ENCODE data around the gene USE1. TPM values are rescaled to one million over a fixed set of nuclear protein-coding genes. Genes with fewer than 3 reads are reported as not detected.

USE1 gene
- total and polyA plus RNA-seq, 2 of the 4 experiments (the other 2 are of a cell fraction): 17.2 to 24.2 TPM

DNA sequence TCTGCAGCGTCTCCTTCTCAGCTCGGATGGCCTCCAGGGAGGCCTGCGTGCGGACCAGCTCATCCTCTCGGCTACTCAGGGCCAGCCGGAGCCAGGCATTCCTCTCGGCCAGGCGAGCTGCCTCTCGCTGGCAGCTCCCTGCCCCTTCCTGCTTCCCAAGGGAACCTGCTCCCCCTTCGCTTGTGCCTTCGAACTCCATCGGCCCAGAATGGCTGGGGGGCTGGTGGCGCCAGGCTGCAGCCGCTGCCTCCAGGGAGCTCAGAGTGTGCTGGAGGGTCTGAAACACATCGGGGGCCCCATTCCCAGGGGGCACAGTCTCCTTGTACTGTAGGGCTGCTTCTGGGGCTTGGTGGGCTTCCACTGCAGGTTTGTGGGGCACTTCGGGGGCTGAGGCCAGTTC, 47.4 kb downstream of the USE1 start:
- Histone ChIP-seq H2BK5ac (ENCODE audit: low read depth, low read length, poor library complexity, severe bottlenecking) (no peak overlapping the region), H2AFZ (replicated peaks; ENCODE audit: low read length, poor library complexity) (peak overlapping the region; percentile 63), H3K9me1 (ENCODE audit: insufficient read depth, low read length) (peaks cover 4% of the 10 kb centered on the region), H3K36me3 (ENCODE audit: control insufficient read depth, insufficient read depth, low read length) (no peaks in the 10 kb centered on the region), H4K91ac (ENCODE audit: insufficient read depth, low read depth, low read length) (no peak overlapping the region), H3K56ac (ENCODE audit: extremely low read depth, insufficient read depth, low read length) (no peak overlapping the region), H2AK5ac (ENCODE audit: low read depth, low read length) (no peak overlapping the region), H3K27ac (ENCODE audit: insufficient read depth, low read length) (no peak overlapping the region), H3K4me2 (ENCODE audit: low read depth, low read length) (no peak overlapping the region), H3K23ac (ENCODE audit: low read depth, low read length) (no peak overlapping the region), H3K18ac (ENCODE audit: low read depth, low read length) (no peak overlapping the region), H3K4ac (ENCODE audit: low read depth, low read length) (no peak overlapping the region), H3K27me3 (ENCODE audit: control insufficient read depth, insufficient read depth, low read length) (no peaks in the 10 kb centered on the region), H3K4me1 (ENCODE audit: control insufficient read depth, insufficient read depth, low read length) (no peaks in the 10 kb centered on the region), H2BK120ac (ENCODE audit: low read depth, low read length) (no peak overlapping the region), H2BK20ac (ENCODE audit: low read depth, low read length) (no peak overlapping the region), H3K9me3 (ENCODE audit: control insufficient read depth, insufficient read depth, low read length) (peaks cover 10% of the 10 kb centered on the region), H3K79me1 (ENCODE audit: low read depth in 1 of 2, low read length in 2 of 2) (peaks cover 0 to 3% of the 10 kb centered on the region in 2 experiments; a peak in 2 of 4 replicates), H3K4me3 (ENCODE audit: insufficient read depth, low read depth, low read length) (no peak overlapping the region), H3K14ac (replicated peaks; ENCODE audit: low read depth, low read length) (no peak overlapping the region), H4K8ac (ENCODE audit: low read depth in 2 of 2, low read length in 2 of 2) (no peak overlapping the region), H4K20me1 (ENCODE audit: insufficient read depth, low read length) (0 out of 2 replicates have a peak, but pooled peaks cover 4% of the 10 kb centered on the region), H2BK15ac (ENCODE audit: low read depth, low read length) (no peak overlapping the region), H3K9ac (ENCODE audit: low read depth, low read length) (no peak overlapping the region), H2AK9ac (replicated peaks; ENCODE audit: low read depth, low read length, poor library complexity) (no peak overlapping the region), H4K5ac (ENCODE audit: low read depth, low read length) (no peak overlapping the region)
- CTCF ChIA-PET: no interaction called here
- POLR2A ChIA-PET (ENCODE audit: unreplicated experiment): no interaction called here
- TF ChIP-seq MXI1 (IDR thresholded peaks at IDR 0.05; ENCODE audit: borderline replicate concordance, low read depth, low read length) (no peak), MAZ (IDR thresholded peaks at IDR 0.05; ENCODE audit: borderline replicate concordance, low read depth, low read length) (no peak), CEBPB (IDR thresholded peaks at IDR 0.05; ENCODE audit: low read depth, low read length) (no peak), CHD1 (IDR thresholded peaks at IDR 0.05; ENCODE audit: low read depth, low read length) (no peak)
- TF ChIP-seq, protein P1, sequence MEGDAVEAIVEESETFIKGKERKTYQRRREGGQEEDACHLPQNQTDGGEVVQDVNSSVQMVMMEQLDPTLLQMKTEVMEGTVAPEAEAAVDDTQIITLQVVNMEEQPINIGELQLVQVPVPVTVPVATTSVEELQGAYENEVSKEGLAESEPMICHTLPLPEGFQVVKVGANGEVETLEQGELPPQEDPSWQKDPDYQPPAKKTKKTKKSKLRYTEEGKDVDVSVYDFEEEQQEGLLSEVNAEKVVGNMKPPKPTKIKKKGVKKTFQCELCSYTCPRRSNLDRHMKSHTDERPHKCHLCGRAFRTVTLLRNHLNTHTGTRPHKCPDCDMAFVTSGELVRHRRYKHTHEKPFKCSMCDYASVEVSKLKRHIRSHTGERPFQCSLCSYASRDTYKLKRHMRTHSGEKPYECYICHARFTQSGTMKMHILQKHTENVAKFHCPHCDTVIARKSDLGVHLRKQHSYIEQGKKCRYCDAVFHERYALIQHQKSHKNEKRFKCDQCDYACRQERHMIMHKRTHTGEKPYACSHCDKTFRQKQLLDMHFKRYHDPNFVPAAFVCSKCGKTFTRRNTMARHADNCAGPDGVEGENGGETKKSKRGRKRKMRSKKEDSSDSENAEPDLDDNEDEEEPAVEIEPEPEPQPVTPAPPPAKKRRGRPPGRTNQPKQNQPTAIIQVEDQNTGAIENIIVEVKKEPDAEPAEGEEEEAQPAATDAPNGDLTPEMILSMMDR (conservative IDR thresholded peaks at IDR 0.05; ENCODE audit: low read depth, low read length): no peak
- in situ Hi-C loops (cut with MboI; ENCODE audit: low sequenced_read_pairs): no loop called here
- WGBS, 2 experiments (ENCODE audit: extremely low coverage in 2 of 2, insufficient read length in 1 of 2): 67% methylated on average over 8 of the region's 16 CpGs; no CpG with 5 or more reads in 1 of the 2 experiments
- no peak for DNase-seq
- intact Hi-C loops (cut with micrococcal nuclease): no loop called here
- BruUV-seq (replicated peaks): no TSS peak
- dilution Hi-C loops (cut with HindIII; ENCODE audit: low sequenced_read_pairs, unreplicated experiment): no loop called here
- no peak for ATAC-seq (ENCODE audit: low read depth)

Data from IMR-90 (cell line).